Activated CD8-positive, alpha-beta memory T cell treated with anti-CD3 and anti-CD28 coated beads for 36 hours (primary cell): ENCODE results near the gene TCF3. TPM values are rescaled to one million over a fixed set of nuclear protein-coding genes. Genes with fewer than 3 reads are reported as not detected.
"Not testable (repeated sequence)": the region's sequence is repeated elsewhere in the genome, so short reads cannot be mapped to it uniquely, and the experiment has no call there.

Experiments used
- CTCF ChIA-PET: fragments of 350-600 bp; sonication (Branson Sonifier 250); formaldehyde crosslinking; loops from one replicate; lab custom pipeline; 2021; ENCODE audit warnings: antibody characterized with exemption; lab: Charles Lee
- POLR2A ChIA-PET: fragments of 350-600 bp; sonication (Branson Sonifier 250); formaldehyde crosslinking; loops from one replicate; lab custom pipeline; 2021; ENCODE audit warnings: antibody characterized with exemption; lab: Charles Lee
- total RNA-seq, 2 experiments: library from RNA; stranded (reverse); gene quantifications; one replicate each; pipeline ENCODE4 v1.2.3, GENCODE V29; 2021

TCF3 gene
- 100 to 1,000 TPM; 103 to 109 TPM for total RNA-seq

- ChIA-PET CTCF (interaction anchor here (1.9 kb wide), 1 partner anchor 19 kb away, joined by 6 read pairs; no protein-coding TSS in a partner anchor), POLR2A (interaction anchor here (0.6 to 2.2 kb wide), 4 partner anchors 9 to 383 kb away, joined by 3 to 18 read pairs (median 3); partner anchors contain the start of genes CIRBP and UQCR11)
Observed at GRCh38 chr19:1652471-1653299, at the start of gene TCF3. Gene TCF3, minus strand, starts transcription at chr19:1652615. Its CDS starts 2,367 bp downstream, at chr19:1650248.

- ChIA-PET CTCF (no interaction called here), POLR2A (no interaction called here)
Observed at GRCh38 chr19:1700733-1701663, 48.6 kb upstream of the TCF3 start.

- ChIA-PET CTCF (no interaction called here), POLR2A (no interaction called here)
Observed at GRCh38 chr19:1699998-1700732, 47.8 kb upstream of the TCF3 start.

- POLR2A ChIA-PET, result no interaction called here
- CTCF ChIA-PET, result no interaction called here
Observed at GRCh38 chr19:1699386-1699785, 47.0 kb upstream of the TCF3 start.

GRCh38 chr19:1698636-1699035 lies 46.2 kb upstream of the TCF3 start:
- ChIA-PET CTCF (no interaction called here), POLR2A (no interaction called here)

GRCh38 chr19:1695481-1695880 lies 43.1 kb upstream of the TCF3 start:
- POLR2A ChIA-PET, result not testable (repeated sequence)

GRCh38 chr19:1691589-1692290 lies 39.3 kb upstream of the TCF3 start:
- CTCF ChIA-PET, result no interaction called here
- POLR2A ChIA-PET, result no interaction called here

More at GRCh38 chr19:1695481-1695880, 43.1 kb upstream of the TCF3 start:
- CTCF ChIA-PET, result interaction anchor here (0.7 kb wide), 1 partner anchor 78 kb away, joined by 3 read pairs; no protein-coding TSS in a partner anchor

GRCh38 chr19:1690699-1691307 lies 38.4 kb upstream of the TCF3 start:
- ChIA-PET POLR2A (no interaction called here), CTCF (no interaction called here)

GRCh38 chr19:1685785-1686184 lies 33.4 kb upstream of the TCF3 start:
- CTCF ChIA-PET, POLR2A ChIA-PET: not testable (repeated sequence)

- POLR2A ChIA-PET, result no interaction called here
- CTCF ChIA-PET, result no interaction called here
Observed at GRCh38 chr19:1685046-1685445, 32.6 kb upstream of the TCF3 start.

- CTCF ChIA-PET, result interaction anchor here (0.7 kb wide), 1 partner anchor 24 kb away, joined by 3 read pairs; no protein-coding TSS in a partner anchor
- POLR2A ChIA-PET, result no interaction called here
Observed at GRCh38 chr19:1684573-1684912, 32.1 kb upstream of the TCF3 start.

GRCh38 chr19:1683869-1684572 lies 31.6 kb upstream of the TCF3 start:
- CTCF ChIA-PET, result interaction anchor here (0.7 kb wide), 1 partner anchor 25 kb away, joined by 3 read pairs; no protein-coding TSS in a partner anchor
- POLR2A ChIA-PET, result no interaction called here

- CTCF ChIA-PET, result interaction anchor here (2.5 kb wide), 1 partner anchor 8 kb away, joined by 8 read pairs; no protein-coding TSS in a partner anchor
Observed at GRCh38 chr19:1680976-1681375, 28.6 kb upstream of the TCF3 start.

GRCh38 chr19:1678073-1678472 lies 25.7 kb upstream of the TCF3 start:
- ChIA-PET CTCF (no interaction called here), POLR2A (no interaction called here)

More at GRCh38 chr19:1680976-1681375, 28.6 kb upstream of the TCF3 start:
- POLR2A ChIA-PET, result no interaction called here

GRCh38 chr19:1676351-1677266 lies 24.2 kb upstream of the TCF3 start:
- ChIA-PET POLR2A (no interaction called here), CTCF (interaction anchor here (1.3 kb wide), 1 partner anchor 149 kb away, joined by 4 read pairs; no protein-coding TSS in a partner anchor)

GRCh38 chr19:1675633-1676350 lies 23.4 kb upstream of the TCF3 start:
- ChIA-PET POLR2A (no interaction called here), CTCF (interaction anchor here (0.9 to 1.3 kb wide), 3 partner anchors 130 to 151 kb away, joined by 3 to 6 read pairs (median 4); no protein-coding TSS in a partner anchor)
